ENCODE measurements around the gene TFAP2A. TPM values are rescaled to one million over a fixed set of nuclear protein-coding genes. Genes with fewer than 3 reads are reported as not detected.

The TFAP2A gene
- total and polyA plus RNA-seq, 10 of the 15 experiments (the other 5 are each of a cell fraction or from before 2014, with no cell fraction given) = 0.05 to 0.46 (median 0.17) TPM; not detected in 4

- TF ChIP-seq ZBTB11 (CRISPR knock-in tag; IDR thresholded peaks at IDR 0.05) (no peak), RB1 (IDR thresholded peaks at IDR 0.05; ENCODE audit: borderline replicate concordance) (no peak; the same call in 1 of the 2 replicates), TBL1XR1 (IDR thresholded peaks at IDR 0.05; ENCODE audit: low read depth, low read length) (peak; percentile 54; the same call in 1 of the 2 replicates), NKRF (conservative IDR thresholded peaks at IDR 0.05) (no peak), RAD51 (IDR thresholded peaks at IDR 0.05) (peak; percentile 51), ZBTB4 (CRISPR knock-in tag; IDR thresholded peaks at IDR 0.05) (no peak), ZSCAN29 (IDR thresholded peaks at IDR 0.05) (peak; percentile 56; the same call in 1 of the 2 replicates), ZNF687 (IDR thresholded peaks at IDR 0.05) (0 out of 2 replicates have a peak, but pooled peaks have one; percentile 32), ZNF592 (IDR thresholded peaks at IDR 0.05) (no peak)
These were observed 45.2 kb upstream of the TFAP2A start (continued) for GRCh38 chr6:10460096-10460495.
